Endothelial cell of umbilical vein (primary cell): ENCODE data around the gene MAP3K15. TPM values are rescaled to one million over a fixed set of nuclear protein-coding genes. Genes with fewer than 3 reads are reported as not detected.

Experiments
- BruUV-seq: library from RNA; stranded (reverse); fragments of 400-500 nt; replicated peaks from 2 replicates; lab custom pipeline; 2021; lab: Mats Ljungman, UMichigan
- CTCF ChIA-PET: fragments of 300-600, 350-600 bp; sonication (Branson Sonifier 250); formaldehyde crosslinking; loops from one replicate; lab custom pipeline; 2021; ENCODE audit warnings: antibody characterized with exemption, inconsistent platforms; lab: Charles Lee
- POLR2A ChIA-PET: fragments of 300-600, 350-600 bp; sonication (Branson Sonifier 250); formaldehyde crosslinking; loops from one replicate; lab custom pipeline; 2021; ENCODE audit warnings: antibody characterized with exemption, inconsistent platforms; lab: Charles Lee
- DNase-seq: peaks from one replicate; pipeline ENCODE4 v3.0.0-alpha.2; 2011; ENCODE audit warnings: low read depth, low spot score
- FAIRE-seq: peaks from 2 replicates; lab custom pipeline; 2011; peaks lifted over from hg19 to GRCh38; lab: Jason Lieb, UNC
- H2AFZ ChIP-seq: 2 replicates; pipeline ENCODE4 v1.6.0; 2012; ENCODE audit warnings: low read depth, low read length, control low read depth, inconsistent platforms
- H3K27ac ChIP-seq: 2 replicates; pipeline ENCODE4 v1.5.1; 2011; ENCODE audit warnings: low read depth, mild to moderate bottlenecking, control low read depth, low read length, moderate library complexity; ENCODE audit not compliant: insufficient read depth
- H3K27me3 ChIP-seq, 2 experiments: 2 replicates each; pipeline versions ENCODE4 v1.6.0 to v1.6.1; 2011; ENCODE audit warnings: low read length in 2 of 2, mixed read lengths in 1 of 2; ENCODE audit not compliant: control insufficient read depth in 2 of 2, insufficient read depth in 2 of 2
- H3K36me3 ChIP-seq, 2 experiments: 2 replicates in 1 of 2; 3 replicates in 1 of 2; pipeline ENCODE4 v1.5.1; 2011; ENCODE audit warnings: low read length in 2 of 2, mild to moderate bottlenecking in 1 of 2, moderate library complexity in 1 of 2; ENCODE audit not compliant: control insufficient read depth in 2 of 2, insufficient read depth in 2 of 2; ENCODE audit errors: extremely low read depth in 1 of 2
- H3K4me1 ChIP-seq: 3 replicates; pipeline ENCODE4 v1.5.1; 2011; ENCODE audit warnings: mild to moderate bottlenecking, low read length; ENCODE audit not compliant: control insufficient read depth, insufficient read depth; ENCODE audit errors: extremely low read depth
- H3K4me2 ChIP-seq: 2 replicates; pipeline ENCODE4 v1.6.1; 2011; ENCODE audit warnings: low read length, control low read depth, mixed read lengths; ENCODE audit not compliant: insufficient read depth
- H3K4me3 ChIP-seq, 3 experiments: fragments of 200-600 bp in 1 of 3; sonication (generic), shearing (Covaris generic) in 1 of 3; replicated peaks in 1 of 3; 2 replicates each; pipeline ENCODE4 v1.5.1; 2011 to 2016; ENCODE audit warnings: control low read depth in 3 of 3, low read length in 3 of 3, mild to moderate bottlenecking in 2 of 3, inconsistent platforms in 1 of 3, low read depth in 1 of 3, moderate library complexity in 1 of 3; ENCODE audit not compliant: insufficient read depth in 1 of 3
- H3K79me2 ChIP-seq: 2 replicates; pipeline ENCODE4 v1.6.0; 2012; ENCODE audit warnings: low read length, inconsistent platforms; ENCODE audit not compliant: control insufficient read depth, insufficient read depth
- H3K9ac ChIP-seq: replicated peaks from 2 replicates; pipeline ENCODE3; 2011; ENCODE audit warnings: low read length, control low read depth; ENCODE audit not compliant: insufficient read depth; ENCODE audit errors: extremely low read depth
- H3K9me1 ChIP-seq: replicated peaks from 3 replicates; pipeline ENCODE4 v1.6.0; 2011; ENCODE audit warnings: mild to moderate bottlenecking, low read length; ENCODE audit not compliant: control insufficient read depth, insufficient read depth; ENCODE audit errors: extremely low read depth
- H3K9me3 ChIP-seq: replicated peaks from 2 replicates; pipeline ENCODE4 v1.5.1; 2012; ENCODE audit warnings: low read length, inconsistent platforms; ENCODE audit not compliant: control insufficient read depth, insufficient read depth
- H4K20me1 ChIP-seq: replicated peaks from 2 replicates; pipeline ENCODE3; 2011; ENCODE audit warnings: mild to moderate bottlenecking, low read length; ENCODE audit not compliant: control insufficient read depth, insufficient read depth; ENCODE audit errors: extremely low read depth
- CTCF ChIP-seq, 2 donors: IDR thresholded peaks; 1 replicate in 1 of 2; 2 replicates in 1 of 2; pipeline ENCODE4 v1.5.1; 2011; ENCODE audit warnings: low read length in 2 of 2, mild to moderate bottlenecking in 2 of 2, moderate library complexity in 2 of 2, control low read depth in 1 of 2, inconsistent platforms in 1 of 2, low read depth in 1 of 2; ENCODE audit not compliant: insufficient read depth in 1 of 2; ENCODE audit errors: extremely low read depth in 1 of 2
- EZH2 ChIP-seq: IDR thresholded peaks from 2 replicates; pipeline ENCODE4 v1.6.1; 2012; ENCODE audit warnings: borderline replicate concordance, low read depth, mild to moderate bottlenecking, moderate library complexity, low read length, inconsistent platforms; ENCODE audit not compliant: severe bottlenecking
- FOS ChIP-seq: IDR thresholded peaks from 2 replicates; pipeline ENCODE4 v1.6.1; 2011; ENCODE audit warnings: mild to moderate bottlenecking, low read length, moderate library complexity, borderline replicate concordance; ENCODE audit not compliant: insufficient read depth
- GATA2 ChIP-seq: IDR thresholded peaks from 2 replicates; pipeline ENCODE4 v1.7.0; 2011; ENCODE audit warnings: low read depth, mild to moderate bottlenecking, moderate library complexity, mixed read lengths, low read length; ENCODE audit not compliant: insufficient read length, insufficient read depth
- JUN ChIP-seq: IDR thresholded peaks from 2 replicates; pipeline ENCODE4 v1.6.1; 2011; ENCODE audit warnings: borderline replicate concordance, low read depth; ENCODE audit not compliant: insufficient read length, insufficient read depth
- MAX ChIP-seq: IDR thresholded peaks from 2 replicates; pipeline ENCODE4 v1.6.1; 2011; ENCODE audit not compliant: insufficient read depth, insufficient read length
- MYC ChIP-seq: IDR thresholded peaks from one replicate; pipeline ENCODE4 v1.6.1; 2011; ENCODE audit warnings: mild to moderate bottlenecking, low read depth, low read length
- POLR2A ChIP-seq: IDR thresholded peaks from 2 replicates; pipeline ENCODE4 v1.6.1; 2012; ENCODE audit warnings: low read depth, mild to moderate bottlenecking, control low read depth, low read length
- POLR2AphosphoS5 ChIP-seq: IDR thresholded peaks from 2 replicates; pipeline ENCODE4 v1.6.1; 2012; ENCODE audit warnings: low read depth, mild to moderate bottlenecking, control low read depth, low read length, moderate library complexity; ENCODE audit not compliant: insufficient read depth
- dilution Hi-C: fragments of 300-500 bp; cut with MboI; formaldehyde crosslinking; loops from one replicate; pipeline ENCODE4 v1.15.0; 2019; ENCODE audit warnings: low sequenced_read_pairs; ENCODE audit not compliant: extremely low pct_ligation_motif_present
- intact Hi-C: fragments of 100-400 bp; cut with micrococcal nuclease; formaldehyde crosslinking; loops from one replicate; pipeline ENCODE4 v1.10.0; 2022
- polyA plus RNA-seq, 4 experiments: library from polyadenylated mRNA; depleted of rRNA in 3 of 4; stranded (reverse) in 3 of 4; unstranded in 1 of 4; fragments of >200 nt; gene quantifications; 2 replicates each; pipeline versions ENCODE4 v1.2.1 to v1.2.3, GENCODE V29; 2011 to 2012; ENCODE audit warnings: missing spikeins in 1 of 4
- total RNA-seq: library from RNA; stranded (reverse); gene quantifications from 2 replicates; pipeline ENCODE4 v1.2.3, GENCODE V29; 2021

MAP3K15 gene
- total and polyA plus RNA-seq, 2 donors (not counting 3 experiments of a cell fraction or from before 2014, with no cell fraction given): 0.01 to 0.09 TPM

GRCh38 chrX:19564606-19565005, 49.3 kb upstream of the MAP3K15 start:
- FAIRE-seq (no peak), DNase-seq (no peak)
- POLR2A ChIA-PET: no interaction called here
- Histone ChIP-seq H3K4me3 (no peak overlapping the region), H3K9ac (no peak overlapping the region), H3K4me1 (no peaks in the 10 kb centered on the region), H3K9me3 (no peaks in the 10 kb centered on the region), H3K4me2 (no peak overlapping the region), H3K27me3 (no peaks in the 10 kb centered on the region), H3K27ac (no peak overlapping the region), H3K9me1 (no peaks in the 10 kb centered on the region), H2AFZ (no peak overlapping the region), H3K79me2 (no peaks in the 10 kb centered on the region), H4K20me1 (no peaks in the 10 kb centered on the region), H3K36me3 (no peaks in the 10 kb centered on the region)
- BruUV-seq: no TSS peak
- intact Hi-C loops (no loop called here), dilution Hi-C loops (no loop called here)
- TF ChIP-seq POLR2AphosphoS5 (no peak), POLR2A (no peak), MYC (no peak), MAX (no peak), CTCF (IDR thresholded peaks at IDR 0.05; ENCODE audit: extremely low read depth in 1 of 2, insufficient read depth in 1 of 2, low read depth in 1 of 2, low read length in 2 of 2) (no peak), FOS (no peak), JUN (no peak), EZH2 (no peak), GATA2 (no peak)
- CTCF ChIA-PET: no interaction called here
